ENCODE results near the gene BCAN.
A peak's percentile ranks its signal among the peaks of the same experiment; 100 is the strongest.

Gene BCAN

DNA sequence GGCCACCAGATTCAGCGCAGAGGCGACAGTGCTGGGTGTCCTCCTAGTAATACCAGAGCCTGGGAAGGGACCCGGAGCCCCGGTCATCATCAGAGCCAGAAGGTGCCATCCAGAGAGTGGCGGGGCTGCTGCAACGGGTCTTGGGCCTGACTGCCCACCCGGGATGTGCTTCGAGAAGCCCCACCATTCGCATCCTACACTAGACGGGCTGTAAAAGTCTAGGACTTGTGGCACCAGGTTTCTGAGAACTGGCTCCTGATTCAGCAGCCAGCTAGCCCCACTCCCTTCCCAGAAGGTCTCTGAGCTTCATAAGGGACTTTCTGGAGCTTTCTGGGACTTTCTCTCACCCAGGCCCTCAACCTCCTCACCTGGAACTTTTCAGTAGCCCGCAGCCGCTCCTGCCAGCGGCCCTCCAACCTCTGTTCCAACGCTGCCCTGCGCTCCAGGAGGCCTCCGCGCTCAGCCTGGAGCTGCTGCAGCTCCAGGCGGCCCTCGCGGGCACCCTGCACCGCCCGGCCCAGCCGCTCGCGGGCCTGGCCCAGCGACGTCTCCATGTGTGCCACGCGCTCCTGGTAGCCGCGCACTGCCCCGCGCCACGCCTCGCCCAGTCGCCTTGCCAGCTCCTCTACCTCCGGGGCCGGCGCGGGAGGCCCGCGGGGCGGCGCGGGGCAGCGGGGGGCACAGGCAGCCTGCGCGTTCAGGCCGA, 34.4 kb downstream of the BCAN start:
- Histone ChIP-seq H3K9me3 (ENCODE audit: control insufficient read depth in 2 of 2, low read length in 2 of 2) (no peaks in the 10 kb centered on the region), H3K9ac (ENCODE audit: low read depth in 1 of 2, low read length in 2 of 2) (peak overlapping the region in 1 of 2 donors; percentile 43)

GRCh38 chr1:156676820-156677615, 35.1 kb downstream of the BCAN start, which contains the start of gene NES:
Gene NES (minus strand): TSS chr1:156677407. CDS start chr1:156677264, 143 bp downstream.
- peaks cover 7 to 10% of the 10 kb centered on the region in 2 donors for H3K4me1 ChIP-seq (ENCODE audit: control insufficient read depth in 2 of 2, insufficient read depth in 2 of 2, low read length in 2 of 2)
- H3K9ac ChIP-seq (ENCODE audit: low read depth in 1 of 2, low read length in 2 of 2): peak within 1 kb of the TSS in 1 of 2 donors; percentile 43
- peaks cover 33 to 44% of the 10 kb centered on the region in 2 donors for H3K27me3 ChIP-seq (ENCODE audit: control insufficient read depth in 2 of 2, insufficient read depth in 2 of 2, low read length in 2 of 2)
- peak within 1 kb of the TSS; percentile 50 to 58 for H3K4me3 ChIP-seq (ENCODE audit: low read length in 2 of 2)
- H3K27ac ChIP-seq (ENCODE audit: low read depth in 2 of 2, low read length in 2 of 2): peak within 1 kb of the TSS; percentile 38 to 56
- no peaks in the 10 kb centered on the region for H3K36me3 ChIP-seq (ENCODE audit: control insufficient read depth in 2 of 2, insufficient read depth in 2 of 2, low read length in 2 of 2)
- no peaks in the 10 kb centered on the region for H3K9me3 ChIP-seq (ENCODE audit: control insufficient read depth in 2 of 2, low read length in 2 of 2)

More for the DNA sequence above, 34.4 kb downstream of the BCAN start:
- peaks cover 27 to 44% of the 10 kb centered on the region in 2 donors for H3K27me3 ChIP-seq (ENCODE audit: control insufficient read depth in 2 of 2, insufficient read depth in 2 of 2, low read length in 2 of 2)
- peak overlapping the region; percentile 34 to 56 for H3K27ac ChIP-seq (ENCODE audit: low read depth in 2 of 2, low read length in 2 of 2)
- peak overlapping the region; percentile 14 to 23 for H3K4me3 ChIP-seq (ENCODE audit: low read length in 2 of 2)
- no peaks in the 10 kb centered on the region for H3K36me3 ChIP-seq (ENCODE audit: control insufficient read depth in 2 of 2, insufficient read depth in 2 of 2, low read length in 2 of 2)
- H3K4me1 ChIP-seq (ENCODE audit: control insufficient read depth in 2 of 2, insufficient read depth in 2 of 2, low read length in 2 of 2): peaks cover 7 to 10% of the 10 kb centered on the region in 2 donors

DNA sequence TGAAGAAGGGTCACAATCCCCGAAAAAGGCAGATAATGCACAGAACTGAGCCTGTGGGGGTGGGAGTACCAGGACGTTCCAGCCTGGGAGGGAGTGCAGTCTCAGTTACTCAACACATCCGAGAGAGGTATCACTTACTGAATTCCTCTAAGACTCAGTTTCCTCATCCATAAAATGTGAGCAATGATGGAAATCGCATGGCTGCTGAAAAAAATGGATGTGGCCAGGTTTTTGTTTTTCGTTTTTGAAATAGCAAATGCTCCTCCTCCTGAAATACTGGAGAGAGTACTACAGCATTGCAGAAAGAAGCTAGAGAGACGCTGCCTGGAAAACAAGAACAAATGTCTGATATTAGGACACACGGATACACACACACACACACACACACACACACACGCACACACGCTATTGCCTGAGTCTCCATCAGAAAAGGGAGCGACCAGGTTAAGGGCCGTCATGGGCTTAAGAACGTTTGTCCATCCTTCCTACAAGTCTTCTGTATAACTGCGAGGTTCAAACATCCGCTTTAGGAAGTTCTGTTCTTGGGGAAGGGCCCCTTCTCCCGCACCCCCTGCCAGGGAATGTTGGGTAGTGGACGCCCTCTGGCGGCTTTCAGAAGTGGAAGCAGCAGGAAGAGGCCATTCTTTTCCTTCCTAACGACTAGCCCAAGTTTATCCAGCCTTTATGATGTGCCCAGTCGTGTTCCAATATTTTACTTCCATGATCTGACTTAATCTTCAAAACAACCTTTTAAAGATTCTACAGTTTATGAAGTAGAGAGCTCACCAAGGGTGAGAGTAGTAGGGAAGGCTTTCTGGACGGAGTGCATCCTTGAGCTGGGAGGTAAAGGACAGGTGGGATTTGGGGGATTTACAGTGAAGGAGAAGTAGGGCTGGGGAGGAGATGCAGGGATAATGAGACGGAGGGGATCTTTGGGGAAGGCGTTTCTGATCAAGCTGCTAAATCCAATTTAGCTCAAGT, 36.0 kb downstream of the BCAN start:
- H3K9ac ChIP-seq (ENCODE audit: low read depth in 1 of 2, low read length in 2 of 2): peak overlapping the region in 1 of 2 donors; percentile 30
- peak overlapping the region; percentile 38 to 48 for H3K27ac ChIP-seq (ENCODE audit: low read depth in 2 of 2, low read length in 2 of 2)
- H3K4me3 ChIP-seq (ENCODE audit: low read length in 2 of 2): peak overlapping the region; percentile 19 to 58
- H3K9me3 ChIP-seq (ENCODE audit: control insufficient read depth in 2 of 2, low read length in 2 of 2): no peaks in the 10 kb centered on the region
- H3K4me1 ChIP-seq (ENCODE audit: control insufficient read depth in 2 of 2, insufficient read depth in 2 of 2, low read length in 2 of 2): peaks cover 7 to 10% of the 10 kb centered on the region in 2 donors
- H3K36me3 ChIP-seq (ENCODE audit: control insufficient read depth in 2 of 2, insufficient read depth in 2 of 2, low read length in 2 of 2): no peaks in the 10 kb centered on the region
- peaks cover 33 to 44% of the 10 kb centered on the region in 2 donors for H3K27me3 ChIP-seq (ENCODE audit: control insufficient read depth in 2 of 2, insufficient read depth in 2 of 2, low read length in 2 of 2)

DNA sequence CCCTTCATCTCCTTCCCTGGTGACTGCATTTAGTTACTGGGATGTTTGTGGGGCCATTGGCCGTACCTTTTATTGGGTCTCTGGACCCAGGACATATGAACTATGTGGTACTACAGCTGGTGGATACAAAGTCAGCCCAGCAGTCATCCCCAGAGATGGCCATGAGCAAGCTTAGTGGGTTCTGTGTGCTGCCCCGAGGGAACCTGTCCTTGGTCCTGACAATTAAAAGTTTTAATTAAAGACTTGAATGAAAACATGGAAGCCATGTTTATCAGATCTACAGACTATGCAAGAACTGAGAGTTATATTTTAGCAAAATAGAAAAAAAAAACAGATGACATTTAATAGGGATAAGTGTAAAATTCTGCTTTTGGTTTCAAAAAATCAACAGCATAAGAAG, 38.1 kb downstream of the BCAN start:
- peaks cover 32 to 44% of the 10 kb centered on the region in 2 donors for H3K27me3 ChIP-seq (ENCODE audit: control insufficient read depth in 2 of 2, insufficient read depth in 2 of 2, low read length in 2 of 2)
- no peaks in the 10 kb centered on the region for H3K36me3 ChIP-seq (ENCODE audit: control insufficient read depth in 2 of 2, insufficient read depth in 2 of 2, low read length in 2 of 2)
- no peak overlapping the region for H3K9ac ChIP-seq (ENCODE audit: low read depth in 1 of 2, low read length in 2 of 2)
- no peaks in the 10 kb centered on the region for H3K9me3 ChIP-seq (ENCODE audit: control insufficient read depth in 2 of 2, low read length in 2 of 2)
- H3K4me3 ChIP-seq (ENCODE audit: low read length in 2 of 2): no peak overlapping the region
- no peak overlapping the region for H3K27ac ChIP-seq (ENCODE audit: low read depth in 2 of 2, low read length in 2 of 2)
- peaks cover 4 to 7% of the 10 kb centered on the region in 2 donors for H3K4me1 ChIP-seq (ENCODE audit: control insufficient read depth in 2 of 2, insufficient read depth in 2 of 2, low read length in 2 of 2)

DNA sequence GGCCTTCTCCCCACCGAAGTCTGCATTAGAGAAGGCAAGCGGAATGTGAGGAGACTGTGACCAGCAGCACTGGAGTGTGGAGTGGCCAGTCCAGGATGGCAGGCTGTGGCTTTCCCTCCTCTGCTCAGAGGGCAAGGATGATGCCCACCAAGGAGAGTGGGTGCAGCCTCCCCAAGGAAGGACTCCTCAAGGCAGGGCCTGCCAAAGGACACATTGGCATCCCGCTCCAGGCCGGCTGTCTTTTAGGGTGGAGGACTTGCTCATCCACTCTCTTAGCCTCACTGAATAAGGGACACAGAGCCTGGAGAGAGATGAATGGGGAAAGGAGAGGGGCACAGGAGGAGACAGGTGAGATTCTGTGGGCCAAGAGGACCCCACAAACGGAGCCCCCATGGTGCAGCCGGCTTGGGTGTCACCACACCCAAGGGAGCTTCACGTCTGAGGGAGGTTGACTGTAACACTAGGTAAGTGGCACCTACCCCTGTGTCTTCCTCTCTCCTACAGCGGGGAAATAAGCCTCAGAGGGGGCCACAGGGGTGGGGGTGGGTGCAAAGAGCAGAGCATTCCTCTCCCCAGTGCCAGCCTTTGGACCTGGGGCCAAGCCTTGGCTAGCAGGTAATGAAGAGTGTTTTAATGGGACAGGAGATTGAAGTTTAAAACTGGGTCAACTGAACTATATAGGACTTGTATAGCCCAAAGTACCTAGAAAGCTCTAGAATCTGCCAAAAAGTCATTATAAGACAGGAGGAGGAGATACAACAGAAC, 39.5 kb downstream of the BCAN start:
- peaks cover 4 to 7% of the 10 kb centered on the region in 2 donors for H3K4me1 ChIP-seq (ENCODE audit: control insufficient read depth in 2 of 2, insufficient read depth in 2 of 2, low read length in 2 of 2)
- no peaks in the 10 kb centered on the region for H3K9me3 ChIP-seq (ENCODE audit: control insufficient read depth in 2 of 2, low read length in 2 of 2)
- H3K4me3 ChIP-seq (ENCODE audit: low read length in 2 of 2): no peak overlapping the region
- H3K27me3 ChIP-seq (ENCODE audit: control insufficient read depth in 2 of 2, insufficient read depth in 2 of 2, low read length in 2 of 2): peaks cover 32 to 35% of the 10 kb centered on the region in 2 donors
- H3K9ac ChIP-seq (ENCODE audit: low read depth in 1 of 2, low read length in 2 of 2): no peak overlapping the region
- H3K27ac ChIP-seq (ENCODE audit: low read depth in 2 of 2, low read length in 2 of 2): no peak overlapping the region
- no peaks in the 10 kb centered on the region for H3K36me3 ChIP-seq (ENCODE audit: control insufficient read depth in 2 of 2, insufficient read depth in 2 of 2, low read length in 2 of 2)

GRCh38 chr1:156682166-156682890, 40.4 kb downstream of the BCAN start:
- no peak overlapping the region for H3K9ac ChIP-seq (ENCODE audit: low read depth in 1 of 2, low read length in 2 of 2)
- no peak overlapping the region for H3K27ac ChIP-seq (ENCODE audit: low read depth in 2 of 2, low read length in 2 of 2)
- H3K4me1 ChIP-seq (ENCODE audit: control insufficient read depth in 2 of 2, insufficient read depth in 2 of 2, low read length in 2 of 2): peaks cover 2% of the 10 kb centered on the region in 2 donors
- H3K36me3 ChIP-seq (ENCODE audit: control insufficient read depth in 2 of 2, insufficient read depth in 2 of 2, low read length in 2 of 2): no peaks in the 10 kb centered on the region
- no peak overlapping the region for H3K4me3 ChIP-seq (ENCODE audit: low read length in 2 of 2)
- no peaks in the 10 kb centered on the region for H3K9me3 ChIP-seq (ENCODE audit: control insufficient read depth in 2 of 2, low read length in 2 of 2)
- peaks cover 30 to 33% of the 10 kb centered on the region in 2 donors for H3K27me3 ChIP-seq (ENCODE audit: control insufficient read depth in 2 of 2, insufficient read depth in 2 of 2, low read length in 2 of 2)

GRCh38 chr1:156684227-156684782, 42.4 kb downstream of the BCAN start:
- Histone ChIP-seq H3K4me3 (ENCODE audit: low read length in 2 of 2) (no peak overlapping the region), H3K9me3 (ENCODE audit: control insufficient read depth in 2 of 2, low read length in 2 of 2) (no peaks in the 10 kb centered on the region), H3K4me1 (ENCODE audit: control insufficient read depth in 2 of 2, insufficient read depth in 2 of 2, low read length in 2 of 2) (no peaks in the 10 kb centered on the region), H3K27me3 (ENCODE audit: control insufficient read depth in 2 of 2, insufficient read depth in 2 of 2, low read length in 2 of 2) (peaks cover 16 to 19% of the 10 kb centered on the region in 2 donors), H3K9ac (ENCODE audit: low read depth in 1 of 2, low read length in 2 of 2) (no peak overlapping the region), H3K36me3 (ENCODE audit: control insufficient read depth in 2 of 2, insufficient read depth in 2 of 2, low read length in 2 of 2) (no peaks in the 10 kb centered on the region), H3K27ac (ENCODE audit: low read depth in 2 of 2, low read length in 2 of 2) (no peak overlapping the region)

DNA sequence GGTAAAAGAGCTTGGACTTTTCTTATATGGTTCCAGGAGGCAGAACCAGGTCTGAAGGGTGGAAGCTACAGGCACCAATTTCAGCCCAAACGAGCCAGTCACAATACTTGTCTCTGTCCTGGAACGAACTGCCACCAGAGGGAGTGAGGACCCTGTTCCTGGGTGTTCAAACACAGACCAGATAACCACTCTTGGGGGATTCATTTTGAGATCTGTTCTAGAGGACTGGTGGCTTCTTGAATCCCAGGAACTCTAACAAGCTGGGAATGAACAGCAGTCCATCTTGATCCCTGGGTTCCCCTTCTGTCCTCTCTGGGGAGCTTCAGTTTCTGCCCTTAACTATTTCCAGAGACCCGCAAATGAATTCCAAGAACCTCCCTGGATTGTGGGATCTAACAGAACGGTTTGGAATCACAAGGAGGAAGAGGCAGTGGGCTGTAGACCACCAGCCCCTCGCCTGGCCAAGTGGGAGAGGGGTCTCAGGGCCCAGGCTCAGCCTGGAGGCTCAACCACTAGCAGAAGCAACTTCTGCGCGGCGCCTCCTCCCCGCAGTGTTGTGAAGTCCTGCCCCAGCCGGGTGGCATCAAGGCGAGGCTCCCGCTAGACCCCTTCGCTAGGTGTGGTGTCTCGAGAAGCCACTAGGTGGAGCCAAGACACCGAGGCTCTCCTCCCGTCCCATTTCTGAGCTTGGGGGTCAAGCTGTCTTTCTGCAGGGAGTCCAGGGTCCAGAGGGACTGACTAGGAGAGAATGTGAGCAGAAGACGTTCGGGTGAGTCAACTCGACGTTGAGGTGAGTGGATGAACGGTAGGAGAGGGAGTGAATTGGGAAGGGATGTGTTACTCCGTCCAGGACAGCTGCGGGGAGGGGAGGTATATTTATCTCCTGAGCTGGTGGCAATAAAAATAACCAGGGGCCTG, 47.4 kb downstream of the BCAN start:
- H3K4me1 ChIP-seq (ENCODE audit: control insufficient read depth in 2 of 2, insufficient read depth in 2 of 2, low read length in 2 of 2): peaks cover 0 to 17% of the 10 kb centered on the region in 2 donors
- H3K4me3 ChIP-seq (ENCODE audit: low read length in 2 of 2): peak overlapping the region in 1 of 2 donors; percentile 20
- H3K9ac ChIP-seq (ENCODE audit: low read depth in 1 of 2, low read length in 2 of 2): no peak overlapping the region
- no peak overlapping the region for H3K27ac ChIP-seq (ENCODE audit: low read depth in 2 of 2, low read length in 2 of 2)
- H3K27me3 ChIP-seq (ENCODE audit: control insufficient read depth in 2 of 2, insufficient read depth in 2 of 2, low read length in 2 of 2): peaks cover 29 to 39% of the 10 kb centered on the region in 2 donors
- H3K9me3 ChIP-seq (ENCODE audit: control insufficient read depth in 2 of 2, low read length in 2 of 2): no peaks in the 10 kb centered on the region
- H3K36me3 ChIP-seq (ENCODE audit: control insufficient read depth in 2 of 2, insufficient read depth in 2 of 2, low read length in 2 of 2): no peaks in the 10 kb centered on the region
